ENCODE results near the gene LYSET. TPM values are rescaled to one million over a fixed set of nuclear protein-coding genes. Genes with fewer than 3 reads are reported as not detected.
A peak's percentile ranks its signal among the peaks of the same experiment; 100 is the strongest.

Gene LYSET
- total and polyA plus RNA-seq, 9 of the 15 experiments (the other 6 are each of a cell fraction or from before 2014, with no cell fraction given): 7.6 to 36.6 (median 15.9) TPM

DNA sequence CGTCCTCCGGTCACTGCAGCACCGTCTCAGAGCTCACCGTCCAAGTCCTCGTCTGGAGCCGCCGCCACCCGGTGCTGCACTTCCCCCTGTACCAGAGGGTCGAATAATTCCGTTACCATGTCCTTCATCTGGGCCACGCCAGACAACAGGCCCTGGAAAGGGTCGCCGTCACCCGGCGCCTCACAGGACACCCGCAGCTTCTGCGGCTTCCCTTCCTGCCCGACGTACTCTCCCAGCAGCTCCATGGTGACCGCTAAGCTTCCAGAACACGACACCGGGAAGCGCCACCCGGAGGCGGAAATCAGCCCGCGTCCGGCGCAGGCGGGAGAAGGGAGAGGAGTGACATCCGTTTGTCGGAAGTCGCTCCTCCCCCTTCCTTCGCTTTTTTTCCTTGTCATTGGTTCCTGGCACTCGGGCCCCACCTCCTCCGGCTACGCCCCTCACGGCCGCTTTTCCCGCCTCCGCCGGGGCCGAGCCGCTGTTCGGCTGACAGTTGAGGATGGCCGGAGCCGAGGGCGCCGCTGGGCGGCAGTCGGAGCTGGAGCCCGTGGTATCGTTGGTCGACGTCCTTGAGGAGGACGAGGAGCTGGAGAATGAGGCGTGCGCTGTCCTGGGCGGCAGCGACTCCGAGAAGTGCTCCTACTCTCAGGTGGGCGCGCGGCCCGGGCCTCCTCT lies 21.8 kb downstream of the LYSET start, which contains the start of the genes GON7 and UBR7 (continued):
- TF ChIP-seq FOXA3 (CRISPR knock-in tag; conservative IDR thresholded peaks at IDR 0.05 in 1 of 2, IDR thresholded peaks at IDR 0.05 in 1 of 2) (0 out of 4 replicates have a peak, but pooled peaks of 1 of the 2 experiments have one; percentile 24), ARHGAP35 (IDR thresholded peaks at IDR 0.05; ENCODE audit: partially characterized antibody) (no peak), ZNF232 (CRISPR knock-in tag; IDR thresholded peaks at IDR 0.05) (no peak), SMAD4 (CRISPR knock-in tag; conservative IDR thresholded peaks at IDR 0.05) (0 out of 2 replicates have a peak, but pooled peaks have one; percentile 19), ESRRA (IDR thresholded peaks at IDR 0.05; ENCODE audit: borderline replicate concordance, low read depth) (peak; percentile 57; the same call in 1 of the 2 replicates), PHF8 (IDR thresholded peaks at IDR 0.05; ENCODE audit: borderline replicate concordance, low read length) (peak; percentile 75; the same call in 1 of the 2 replicates), KLF1 (tag; IDR thresholded peaks at IDR 0.05) (0 out of 2 replicates have a peak, but pooled peaks have one; percentile 23), ZNF175 (CRISPR knock-in tag; IDR thresholded peaks at IDR 0.05; ENCODE audit: low read depth) (no peak), SMAD1 (IDR thresholded peaks at IDR 0.05; ENCODE audit: low read depth, low read length, partially characterized antibody) (no peak), CTBP1 (IDR thresholded peaks at IDR 0.05; ENCODE audit: borderline replicate concordance) (peak; percentile 53; the same call in 1 of the 2 replicates), SP2 (IDR thresholded peaks at IDR 0.05; ENCODE audit: extremely low read depth, low read depth, low read length, poor library complexity, severe bottlenecking) (peak; percentile 27), ATF7 (IDR thresholded peaks at IDR 0.05) (peak; percentile 68; the same call in 1 of the 2 replicates), MAZ (CRISPR knock-in tag; conservative IDR thresholded peaks at IDR 0.05 in 1 of 2, IDR thresholded peaks at IDR 0.05 in 1 of 2) (peak in 1 of 2 experiments; percentile 44; a peak in 3 of 4 replicates), POLR2A (conservative IDR thresholded peaks at IDR 0.05) (peak; percentile 85), SRSF9 (IDR thresholded peaks at IDR 0.05; ENCODE audit: borderline replicate concordance, low read depth, low read length) (no peak), NFE2 (IDR thresholded peaks at IDR 0.05; ENCODE audit: low read depth) (peak; percentile 37; the same call in 1 of the 2 replicates), ZNF224 (CRISPR knock-in tag; IDR thresholded peaks at IDR 0.05) (no peak), SIN3B (IDR thresholded peaks at IDR 0.05; ENCODE audit: low read depth) (peak; percentile 23; the same call in 1 of the 2 replicates), SPI1 (IDR thresholded peaks at IDR 0.05; ENCODE audit: borderline replicate concordance, low read depth, low read length) (peak; percentile 13; the same call in 1 of the 2 replicates), HIVEP1 (CRISPR knock-in tag; IDR thresholded peaks at IDR 0.05) (no peak), HDAC3 (IDR thresholded peaks at IDR 0.05; ENCODE audit: borderline replicate concordance, partially characterized antibody) (no peak), SUPT5H (IDR thresholded peaks at IDR 0.05) (peak; percentile 82)
- TF ChIP-seq, protein P1, sequence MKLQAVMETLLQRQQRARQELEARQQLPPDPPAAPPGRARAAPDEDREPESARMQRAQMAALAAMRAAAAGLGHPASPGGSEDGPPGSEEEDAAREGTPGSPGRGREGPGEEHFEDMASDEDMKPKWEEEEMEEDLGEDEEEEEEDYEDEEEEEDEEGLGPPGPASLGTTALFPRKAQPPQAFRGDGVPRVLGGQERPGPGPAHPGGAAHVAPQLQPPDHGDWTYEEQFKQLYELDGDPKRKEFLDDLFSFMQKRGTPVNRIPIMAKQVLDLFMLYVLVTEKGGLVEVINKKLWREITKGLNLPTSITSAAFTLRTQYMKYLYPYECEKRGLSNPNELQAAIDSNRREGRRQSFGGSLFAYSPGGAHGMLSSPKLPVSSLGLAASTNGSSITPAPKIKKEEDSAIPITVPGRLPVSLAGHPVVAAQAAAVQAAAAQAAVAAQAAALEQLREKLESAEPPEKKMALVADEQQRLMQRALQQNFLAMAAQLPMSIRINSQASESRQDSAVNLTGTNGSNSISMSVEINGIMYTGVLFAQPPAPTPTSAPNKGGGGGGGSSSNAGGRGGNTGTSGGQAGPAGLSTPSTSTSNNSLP (IDR thresholded peaks at IDR 0.05; ENCODE audit: borderline replicate concordance, low read depth, low read length): no peak
- TF ChIP-seq, protein P2, sequence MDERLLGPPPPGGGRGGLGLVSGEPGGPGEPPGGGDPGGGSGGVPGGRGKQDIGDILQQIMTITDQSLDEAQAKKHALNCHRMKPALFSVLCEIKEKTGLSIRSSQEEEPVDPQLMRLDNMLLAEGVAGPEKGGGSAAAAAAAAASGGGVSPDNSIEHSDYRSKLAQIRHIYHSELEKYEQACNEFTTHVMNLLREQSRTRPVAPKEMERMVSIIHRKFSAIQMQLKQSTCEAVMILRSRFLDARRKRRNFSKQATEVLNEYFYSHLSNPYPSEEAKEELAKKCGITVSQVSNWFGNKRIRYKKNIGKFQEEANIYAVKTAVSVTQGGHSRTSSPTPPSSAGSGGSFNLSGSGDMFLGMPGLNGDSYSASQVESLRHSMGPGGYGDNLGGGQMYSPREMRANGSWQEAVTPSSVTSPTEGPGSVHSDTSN (CRISPR knock-in tag; IDR thresholded peaks at IDR 0.05; ENCODE audit: low read depth): no peak
- TF ChIP-seq, protein P2 (tag; conservative IDR thresholded peaks at IDR 0.05; ENCODE audit: low read depth): peak; percentile 48; the same call in 1 of the 2 replicates

All from K562 (cell line).